Measurements from ENCODE around the gene PIP5KL1. TPM values are rescaled to one million over a fixed set of nuclear protein-coding genes. Genes with fewer than 3 reads are reported as not detected.
A peak's percentile ranks its signal among the peaks of the same experiment; 100 is the strongest.

The PIP5KL1 gene
- polyA plus RNA-seq, 1 donor = 1.4 TPM

- DNase-seq = no peak
Measured at GRCh38 chr9:127931092-127931881, 710 bp upstream of the PIP5KL1 start.

- no peak for DNase-seq
Measured at GRCh38 chr9:127929625-127929979, 975 bp downstream of the PIP5KL1 start.

GRCh38 chr9:127928676-127929624, 1.6 kb downstream of the PIP5KL1 start:
- DNase-seq = no peak

GRCh38 chr9:127927988-127928675, 2.4 kb downstream of the PIP5KL1 start:
- no peak for DNase-seq

DNA sequence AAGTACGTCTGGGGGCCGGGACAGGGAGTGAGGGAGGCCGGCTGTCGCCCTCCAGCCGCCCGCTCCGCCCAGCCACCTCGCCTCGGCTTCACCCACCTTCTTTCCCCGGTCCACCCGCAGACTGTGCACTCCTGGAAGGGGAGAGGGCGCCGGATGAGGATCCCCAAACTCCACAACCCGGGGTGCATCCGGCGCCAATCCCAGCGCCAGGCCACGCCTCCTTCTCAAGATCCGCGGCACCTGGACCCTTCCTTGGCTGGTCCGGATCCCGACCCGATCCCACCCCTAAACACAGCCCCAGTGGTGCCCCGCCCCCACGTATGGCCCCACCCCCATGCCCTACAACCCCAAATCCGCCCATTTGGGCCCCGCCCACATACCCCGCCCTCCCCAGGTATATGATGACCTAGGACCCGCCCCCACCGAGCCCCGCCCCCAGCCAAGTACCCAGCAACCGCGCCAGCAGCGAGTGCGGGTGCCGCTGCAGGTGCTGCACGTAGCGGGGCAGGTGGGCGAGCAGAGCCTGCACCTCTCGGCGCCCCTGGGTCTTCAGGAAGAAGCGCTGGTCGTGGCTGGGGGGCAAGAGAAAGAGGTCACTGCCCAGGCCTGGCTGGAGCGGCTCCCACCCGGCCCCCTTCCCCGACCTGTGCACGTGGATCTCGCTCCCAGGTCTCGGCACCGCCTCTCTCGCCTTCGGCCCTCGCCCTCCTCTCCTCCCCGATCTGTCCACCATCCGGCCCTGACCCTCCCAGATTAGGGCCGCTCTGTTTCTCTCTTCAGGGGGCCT, 3.2 kb downstream of the PIP5KL1 start:
- DNase-seq = no peak

DNA sequence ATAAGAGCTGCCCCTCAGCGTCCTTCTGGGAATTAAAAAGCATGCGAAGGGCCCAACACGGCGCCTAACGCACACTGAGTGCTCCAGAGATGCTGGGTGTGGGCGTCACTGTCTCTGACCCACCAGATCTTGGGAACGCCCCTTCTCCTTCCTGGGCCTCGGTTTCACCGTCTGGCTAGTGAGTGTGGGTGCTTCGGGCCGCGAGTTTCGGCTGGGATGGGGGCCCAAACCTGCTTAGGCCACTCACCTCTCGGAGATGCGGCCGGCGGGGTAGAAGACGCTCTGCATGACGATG, 3.7 kb downstream of the PIP5KL1 start:
- DNase-seq = no peak

DNA sequence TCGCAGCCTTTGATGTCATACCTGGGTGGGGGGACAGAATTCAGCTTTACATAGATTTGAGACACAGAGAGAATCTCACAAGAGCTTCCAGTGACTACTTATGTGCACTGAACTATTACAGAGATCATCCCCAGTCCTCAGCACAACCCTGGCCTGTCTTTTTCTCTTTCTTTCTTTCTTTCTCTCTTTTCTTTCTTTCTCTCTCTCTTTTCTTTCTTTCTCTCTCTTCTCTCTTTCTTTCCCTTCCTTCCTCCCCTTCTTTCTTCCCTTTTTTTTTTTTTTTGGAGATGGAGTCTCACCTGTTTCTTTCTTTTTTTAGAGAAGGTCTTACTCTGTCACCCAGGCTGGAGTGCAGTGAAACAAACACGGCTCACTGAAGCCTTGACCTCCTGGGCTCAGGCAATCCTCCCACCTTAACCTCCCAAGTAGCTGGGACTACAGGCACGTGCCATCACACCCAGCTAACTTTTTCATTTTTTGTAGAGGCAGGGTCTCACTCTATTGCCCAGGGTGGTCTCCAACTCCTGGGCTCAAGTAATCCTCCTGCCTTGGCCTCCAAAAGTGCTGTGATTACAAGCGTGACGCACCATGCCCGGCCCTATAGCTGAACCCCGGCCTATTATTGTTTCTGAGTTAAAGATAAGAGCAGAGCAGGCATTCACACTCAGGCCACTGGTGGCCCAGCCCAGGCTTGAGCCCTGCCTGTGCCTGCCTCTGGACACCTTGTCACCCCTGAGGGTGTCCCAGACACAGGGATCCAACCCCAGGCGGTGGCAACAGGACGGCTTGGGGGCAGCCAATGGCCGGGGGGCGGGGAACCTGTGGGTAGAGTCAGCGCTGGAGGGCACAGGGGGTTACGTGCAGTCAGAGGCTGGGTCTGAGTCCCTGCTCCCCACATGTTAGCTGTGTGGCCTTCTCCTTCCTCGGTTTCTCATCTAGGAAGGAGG, 4.3 kb downstream of the PIP5KL1 start:
- no peak for DNase-seq

DNA sequence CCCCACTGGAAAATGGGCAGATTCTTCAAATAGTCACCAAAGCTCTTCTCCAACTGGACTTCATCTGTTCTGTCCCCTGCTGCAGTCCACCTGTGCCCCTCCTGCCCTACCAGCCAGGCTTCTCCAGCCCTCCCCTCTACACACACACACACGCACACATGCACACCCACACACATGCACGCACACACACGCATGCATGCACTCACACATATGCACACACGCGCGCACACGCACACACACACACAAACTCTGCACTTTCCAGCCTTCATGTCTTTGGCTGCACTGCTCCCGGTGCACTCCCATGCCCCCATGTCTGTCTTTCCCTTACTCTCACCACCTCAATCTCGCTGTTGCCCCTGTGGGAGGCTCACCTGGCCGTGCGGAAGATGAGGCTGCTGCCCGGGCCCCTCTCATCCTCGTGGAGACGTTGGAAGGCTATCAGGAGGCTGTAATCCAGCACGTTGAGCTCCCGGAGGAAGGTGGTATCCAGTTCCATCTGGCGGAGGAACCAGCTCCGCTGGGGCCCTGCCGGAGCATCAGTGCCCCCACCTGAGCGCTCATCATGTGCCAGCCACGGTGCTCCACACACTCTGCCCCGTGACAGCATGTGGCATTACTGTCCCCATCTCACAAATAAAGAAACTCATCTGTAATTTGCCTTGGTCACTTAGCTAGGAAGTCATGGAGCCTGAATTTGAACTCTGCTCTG, 5.7 kb downstream of the PIP5KL1 start:
- DNase-seq = no peak

DNA sequence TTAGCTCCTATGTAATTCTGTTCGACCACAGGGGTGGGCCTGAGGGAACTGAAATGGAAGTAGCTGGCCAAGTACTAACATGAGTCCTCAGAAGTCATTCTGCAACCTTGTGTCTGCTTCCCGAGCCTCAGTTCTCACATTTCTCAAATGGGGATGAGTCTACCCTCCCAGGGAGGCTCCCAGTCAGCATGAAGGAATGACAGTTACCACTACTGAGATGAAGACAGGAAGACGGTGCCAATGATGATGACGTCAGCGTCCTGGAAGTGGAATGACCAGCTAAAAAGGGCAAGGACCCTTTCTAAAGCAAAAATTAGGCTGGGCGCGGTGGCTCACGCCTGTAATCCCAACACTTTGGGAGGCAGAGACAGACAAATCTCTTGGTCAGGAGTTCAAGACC, 6.8 kb downstream of the PIP5KL1 start:
- no peak for DNase-seq

DNA sequence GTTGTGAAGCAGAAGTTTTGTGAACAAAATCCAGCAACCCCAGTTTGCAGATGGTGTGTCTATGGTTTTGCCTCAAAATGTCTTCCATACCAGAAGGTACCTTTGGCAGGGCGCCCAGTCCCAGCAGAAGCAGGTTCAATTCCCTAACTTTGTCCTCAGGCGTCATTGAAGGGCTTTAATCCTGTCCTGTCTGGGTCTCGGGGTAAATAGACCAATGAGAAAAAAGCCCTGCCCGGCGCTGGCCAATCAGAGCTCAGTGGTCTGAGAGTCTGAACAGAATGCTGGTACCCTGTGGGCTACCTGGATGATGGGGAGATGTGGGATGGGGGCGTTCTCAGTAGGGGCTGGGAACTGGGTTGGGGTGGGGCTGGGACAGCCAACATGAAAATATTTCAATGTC, 7.5 kb downstream of the PIP5KL1 start:
- DNase-seq = no peak

DNA sequence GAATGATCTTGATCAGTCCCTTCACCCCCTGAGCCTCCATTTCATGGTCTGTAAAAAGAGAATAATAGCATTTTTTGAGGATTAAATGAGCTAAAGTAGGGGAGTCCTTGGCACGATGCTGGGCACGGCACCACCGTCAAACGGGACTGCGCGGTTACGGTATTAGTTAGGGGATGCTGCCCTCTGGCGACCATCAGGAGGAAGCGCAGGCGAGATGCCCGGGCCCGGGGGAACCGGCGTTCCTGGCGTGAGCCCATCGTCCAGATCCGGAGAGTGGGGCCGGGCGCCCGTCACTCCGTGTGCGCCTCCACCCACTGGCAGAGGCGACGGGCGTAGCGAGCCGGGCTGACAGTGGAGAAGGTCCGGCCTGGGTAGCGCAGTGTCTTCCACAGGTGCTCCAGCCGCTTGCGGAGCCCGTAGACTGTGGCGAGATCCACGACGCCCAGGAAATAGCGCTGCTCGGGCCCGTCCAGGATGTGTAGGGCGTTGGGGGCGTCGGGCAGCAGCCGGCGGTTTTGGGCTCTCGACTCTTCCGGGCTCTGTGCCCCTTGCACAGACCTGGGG, 8.9 kb downstream of the PIP5KL1 start:
- DNase-seq = no peak

GRCh38 chr9:127920794-127921193, 9.8 kb downstream of the PIP5KL1 start:
- DNase-seq = no peak

GRCh38 chr9:127919253-127919815, 11.2 kb downstream of the PIP5KL1 start:
- DNase-seq = no peak

GRCh38 chr9:127918183-127919107, 12.1 kb downstream of the PIP5KL1 start:
- no peak for DNase-seq

DNA sequence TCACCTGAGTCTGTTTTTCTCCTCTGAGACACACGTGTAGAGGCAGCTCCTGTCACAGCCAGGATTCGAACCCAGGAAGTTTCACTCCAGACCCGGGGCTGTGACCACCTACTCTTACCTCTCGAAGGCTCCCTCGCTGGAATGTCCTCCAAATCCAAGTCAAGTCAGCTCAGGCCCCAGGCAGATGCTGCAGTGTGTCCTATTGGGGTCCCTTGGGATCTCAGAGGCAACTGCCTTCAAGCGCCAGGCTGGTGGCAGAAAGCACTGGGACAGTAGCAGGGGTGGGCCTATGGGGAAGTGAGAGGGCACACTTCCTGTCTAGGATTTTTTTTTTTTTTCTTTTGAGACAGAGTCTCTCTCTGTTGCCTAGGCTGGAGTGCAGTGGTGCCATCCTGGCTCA, 13.0 kb downstream of the PIP5KL1 start:
- DNase-seq = no peak

- peak; percentile 84 for DNase-seq
Measured at GRCh38 chr9:127916720-127917581, 13.6 kb downstream of the PIP5KL1 start, which contains the start of gene ST6GALNAC4. Gene ST6GALNAC4 (minus strand): TSS chr9:127917041. CDS start chr9:127916419, 622 bp downstream.
